Measurements from ENCODE around the gene KIAA0753. TPM values are rescaled to one million over a fixed set of nuclear protein-coding genes. Genes with fewer than 3 reads are reported as not detected.

The KIAA0753 gene
- total and polyA plus RNA-seq, 2 of the 8 experiments (the other 6 are each of a cell fraction or from before 2014, with no cell fraction given): 5.0 to 27.1 TPM

DNA sequence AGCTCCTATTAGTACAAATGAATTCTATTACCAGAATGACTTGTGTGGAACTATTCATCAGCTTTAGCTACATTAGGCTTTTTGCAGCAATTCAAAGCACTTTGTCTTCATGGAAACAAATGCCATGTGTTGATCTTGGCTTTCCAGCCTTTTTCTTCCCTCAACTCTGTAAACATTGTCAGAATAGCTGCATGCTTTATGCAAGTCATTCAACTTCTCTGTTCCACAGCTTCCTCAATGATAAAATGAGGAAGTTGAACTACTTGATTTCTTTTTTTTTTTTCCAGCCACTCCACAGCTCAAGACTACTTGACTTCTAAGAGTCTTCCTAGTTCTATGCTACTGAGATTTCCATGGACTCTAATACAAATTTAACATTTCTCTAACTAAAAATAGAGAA is 41.1 kb downstream of the KIAA0753 start:
- FAIRE-seq (no peak), DNase-seq (ENCODE audit: low read depth in 1 of 2, low spot score in 2 of 2) (no peak)
- no peak overlapping the region for H2BK5ac ChIP-seq (ENCODE audit: low read depth, low read length)
- no peak overlapping the region for H3K27ac ChIP-seq (ENCODE audit: low read depth, low read length)
- no peaks in the 10 kb centered on the region for H3K23me2 ChIP-seq (ENCODE audit: low read depth, low read length)
- H3K56ac ChIP-seq (replicated peaks; ENCODE audit: insufficient read length, low read depth, low read length): no peak overlapping the region
- H3K4ac ChIP-seq (replicated peaks; ENCODE audit: insufficient read length, low read depth, low read length): no peak overlapping the region
- H3K27me3 ChIP-seq (replicated peaks in 1 of 4; ENCODE audit: control insufficient read depth in 3 of 4, extremely low read depth in 1 of 4, insufficient read depth in 3 of 4, low read length in 3 of 4): no peaks in the 10 kb centered on the region
- H4K91ac ChIP-seq (replicated peaks; ENCODE audit: insufficient read length, low read length): no peak overlapping the region
- H3K79me1 ChIP-seq (ENCODE audit: low read depth, low read length): no peaks in the 10 kb centered on the region
- H3K4me3 ChIP-seq (ENCODE audit: extremely low read depth in 1 of 4, insufficient read depth in 2 of 4, low read depth in 3 of 4, low read length in 4 of 4): no peak overlapping the region
- peaks cover 6 to 43% (median 19%) of the 10 kb centered on the region in 4 experiments; a peak in 7 of 8 replicates for H3K36me3 ChIP-seq (ENCODE audit: control insufficient read depth in 2 of 4, insufficient read depth in 4 of 4, low read length in 3 of 4)
- no peak overlapping the region for H2AK5ac ChIP-seq (ENCODE audit: low read depth, low read length)
- H2AFZ ChIP-seq (ENCODE audit: low read length): no peak overlapping the region
- no peak overlapping the region for H2BK15ac ChIP-seq (ENCODE audit: low read length)
- H3K23ac ChIP-seq (ENCODE audit: insufficient read length): no peak overlapping the region
- no peak overlapping the region for H3K14ac ChIP-seq (ENCODE audit: insufficient read length)
- H3K79me2 ChIP-seq (ENCODE audit: control insufficient read depth in 1 of 2, insufficient read depth in 2 of 2, low read length in 2 of 2): no peaks in the 10 kb centered on the region
- H2BK120ac ChIP-seq (replicated peaks; ENCODE audit: low read depth, low read length): no peak overlapping the region
- H3K4me1 ChIP-seq (replicated peaks in 1 of 4; ENCODE audit: control insufficient read depth in 3 of 4, insufficient read depth in 4 of 4, low read length in 3 of 4): no peaks in the 10 kb centered on the region
- H3K9ac ChIP-seq (replicated peaks in 1 of 4; ENCODE audit: extremely low read depth in 1 of 4, low read depth in 3 of 4, low read length in 3 of 4): no peak overlapping the region
- no peak overlapping the region for H3K4me2 ChIP-seq (ENCODE audit: insufficient read depth in 1 of 2, low read depth in 2 of 2, low read length in 2 of 2)
- H4K5ac ChIP-seq (ENCODE audit: insufficient read length, low read depth, low read length): no peak overlapping the region
- H3K9me3 ChIP-seq (ENCODE audit: insufficient read depth in 2 of 2, low read depth in 1 of 2, low read length in 1 of 2): no peaks in the 10 kb centered on the region
- H3K18ac ChIP-seq (ENCODE audit: extremely low read depth, low read length): no peak overlapping the region
- no peaks in the 10 kb centered on the region for H4K20me1 ChIP-seq (replicated peaks in 1 of 2; ENCODE audit: control insufficient read depth in 1 of 2, insufficient read depth in 2 of 2, low read length in 2 of 2)
- ChIA-PET CTCF (ENCODE audit: partially characterized antibody) (interaction anchor here (0.6 to 1.0 kb wide), 2 partner anchors 34 to 41 kb away, joined by 3 read pairs; no protein-coding TSS in a partner anchor), POLR2A (ENCODE audit: partially characterized antibody) (interaction anchor here (0.6 to 0.7 kb wide), 3 partner anchors 25 to 1357 kb away, joined by 3 read pairs; no protein-coding TSS in a partner anchor)
- no peak overlapping the region for H2BK12ac ChIP-seq (ENCODE audit: low read depth, low read length)
- TF ChIP-seq CBX5 (IDR thresholded peaks at IDR 0.05; ENCODE audit: low read depth, low read length) (no peak), CHD1 (IDR thresholded peaks at IDR 0.05; ENCODE audit: low read depth, low read length) (no peak), KDM1A (IDR thresholded peaks at IDR 0.05; ENCODE audit: borderline replicate concordance, low read length) (no peak), SAP30 (IDR thresholded peaks at IDR 0.05; ENCODE audit: insufficient read depth, insufficient replicate concordance, low read length) (no peak), CHD2 (IDR thresholded peaks at IDR 0.05; ENCODE audit: low read length) (no peak), CBX8 (IDR thresholded peaks at IDR 0.05; ENCODE audit: borderline replicate concordance, low read depth, low read length) (no peak), BRCA1 (IDR thresholded peaks at IDR 0.05; ENCODE audit: low read depth, low read length) (no peak), POLR2AphosphoS5 (IDR thresholded peaks at IDR 0.05; ENCODE audit: low read depth, low read length) (no peak)
- no peak overlapping the region for H2BK20ac ChIP-seq (ENCODE audit: low read length)
- H4K8ac ChIP-seq (ENCODE audit: extremely low read depth, insufficient read depth, low read length): no peak overlapping the region
